ENCODE measurements around the gene BACH2.
"Not testable (repeated sequence)": the region's sequence is repeated elsewhere in the genome, so short reads cannot be mapped to it uniquely, and the experiment has no call there.

The BACH2 gene

DNA sequence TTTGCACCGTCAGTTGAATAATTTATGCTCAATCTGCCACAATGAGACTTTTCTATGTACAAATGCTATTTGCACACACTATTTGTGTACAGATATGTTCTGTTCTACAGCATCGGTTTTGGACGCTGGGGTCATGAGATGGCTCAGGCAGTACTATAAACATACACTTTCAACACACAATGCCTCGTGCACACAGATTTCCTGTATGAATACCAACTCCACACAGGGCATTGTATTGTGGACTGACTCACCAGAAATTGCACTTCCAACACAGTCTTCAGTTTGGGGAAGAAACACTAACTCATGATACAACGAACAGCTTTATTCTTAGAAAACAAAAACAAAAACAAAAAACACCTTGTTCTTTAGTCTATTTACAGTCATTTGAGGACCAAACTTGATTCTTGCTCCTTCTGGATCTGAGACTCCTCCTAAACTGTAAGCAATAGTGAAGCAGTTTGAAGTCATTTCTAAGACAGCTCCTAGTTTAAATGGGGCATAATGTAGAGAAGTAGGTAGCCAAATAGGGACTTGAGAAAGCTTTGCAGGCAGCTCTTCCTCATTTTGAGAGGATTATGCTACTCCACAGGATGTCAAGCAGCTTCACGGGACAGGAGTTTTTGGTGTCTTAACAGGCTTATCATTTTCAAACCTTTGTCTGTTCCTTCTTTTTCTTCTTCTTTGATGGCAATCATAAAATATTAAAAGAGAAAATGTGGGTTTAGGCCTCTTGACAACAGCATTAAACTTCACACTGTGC, 368.7 kb downstream of the BACH2 start:
- DNase-seq = no peak

GRCh38 chr6:89927264-89927663, 369.4 kb downstream of the BACH2 start:
- no peak for DNase-seq

- no peak for DNase-seq
Observed at GRCh38 chr6:89925826-89926225, 370.8 kb downstream of the BACH2 start.

GRCh38 chr6:89924231-89924630, 372.4 kb downstream of the BACH2 start:
- no peak for DNase-seq

- no peak for DNase-seq
Observed at GRCh38 chr6:89921691-89922090, 375.0 kb downstream of the BACH2 start.

- DNase-seq = no peak
Observed at GRCh38 chr6:89921197-89921596, 375.4 kb downstream of the BACH2 start.

DNA sequence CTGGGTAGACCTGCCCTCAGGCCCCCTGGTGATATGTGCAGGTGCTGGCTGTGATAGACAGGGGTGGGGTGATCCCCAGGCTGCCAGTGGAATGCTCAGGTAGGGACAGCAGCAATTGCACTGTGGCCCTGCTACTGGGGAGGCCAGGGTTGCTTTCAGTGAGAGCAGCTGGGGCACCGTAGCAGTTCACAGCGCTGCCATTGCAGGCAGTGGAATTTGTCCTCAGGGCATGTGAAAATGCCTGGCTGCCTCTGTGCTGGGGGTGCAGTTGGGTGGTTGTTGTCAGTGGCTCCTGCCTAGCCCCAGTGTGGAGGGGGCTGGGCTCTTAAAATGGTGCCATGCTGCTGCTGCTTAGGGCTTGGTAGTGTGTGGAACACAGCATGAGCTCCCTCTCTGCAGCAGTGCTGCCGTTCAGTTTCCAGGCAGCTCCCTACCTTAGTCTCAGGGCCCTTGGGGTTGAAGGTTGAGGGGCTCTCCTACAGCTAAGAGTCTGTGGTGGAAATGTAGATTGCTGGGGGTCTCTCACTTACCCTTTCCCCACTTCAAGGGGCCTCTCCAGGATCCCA, 378.8 kb downstream of the BACH2 start:
- DNase-seq = no peak

DNA sequence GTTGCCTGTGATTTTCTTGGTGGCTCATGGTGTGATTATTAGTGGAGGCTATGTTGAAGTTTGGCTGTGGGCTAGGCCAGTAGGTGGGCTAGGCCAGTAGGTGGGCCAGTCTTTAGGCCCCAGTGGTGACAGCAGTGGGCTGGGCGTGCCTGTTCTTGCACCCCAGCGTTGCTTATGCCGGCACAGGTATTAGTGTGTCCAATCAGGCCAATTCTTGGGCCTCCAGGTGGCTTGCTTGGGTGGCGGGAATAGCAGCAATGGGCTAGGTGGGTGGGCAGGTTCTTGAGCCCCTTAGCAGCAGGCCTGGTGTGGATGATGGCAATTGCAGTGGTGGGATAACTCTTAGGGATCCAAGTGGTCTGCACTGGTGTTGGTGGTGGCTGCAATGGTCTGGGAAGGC, 379.4 kb downstream of the BACH2 start:
- no peak for DNase-seq

GRCh38 chr6:89916136-89916920, 380.3 kb downstream of the BACH2 start:
- no peak for DNase-seq

DNA sequence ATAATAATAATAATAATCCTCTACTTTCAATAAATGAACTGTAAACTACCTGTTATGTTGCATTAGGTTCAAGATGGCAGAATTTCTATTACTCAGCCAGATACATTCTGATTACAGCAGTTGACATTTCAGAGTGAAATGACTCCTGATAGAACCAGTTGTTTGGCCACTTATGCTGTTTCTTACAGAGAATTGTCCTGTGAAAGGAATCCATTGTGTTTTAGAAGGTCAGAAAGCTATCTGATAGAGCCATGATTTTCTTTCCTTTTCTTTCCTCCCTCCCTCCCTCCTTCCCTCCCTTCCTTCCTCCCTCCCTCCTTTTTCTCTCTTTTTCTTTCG, 385.8 kb downstream of the BACH2 start:
- DNase-seq = no peak

DNA sequence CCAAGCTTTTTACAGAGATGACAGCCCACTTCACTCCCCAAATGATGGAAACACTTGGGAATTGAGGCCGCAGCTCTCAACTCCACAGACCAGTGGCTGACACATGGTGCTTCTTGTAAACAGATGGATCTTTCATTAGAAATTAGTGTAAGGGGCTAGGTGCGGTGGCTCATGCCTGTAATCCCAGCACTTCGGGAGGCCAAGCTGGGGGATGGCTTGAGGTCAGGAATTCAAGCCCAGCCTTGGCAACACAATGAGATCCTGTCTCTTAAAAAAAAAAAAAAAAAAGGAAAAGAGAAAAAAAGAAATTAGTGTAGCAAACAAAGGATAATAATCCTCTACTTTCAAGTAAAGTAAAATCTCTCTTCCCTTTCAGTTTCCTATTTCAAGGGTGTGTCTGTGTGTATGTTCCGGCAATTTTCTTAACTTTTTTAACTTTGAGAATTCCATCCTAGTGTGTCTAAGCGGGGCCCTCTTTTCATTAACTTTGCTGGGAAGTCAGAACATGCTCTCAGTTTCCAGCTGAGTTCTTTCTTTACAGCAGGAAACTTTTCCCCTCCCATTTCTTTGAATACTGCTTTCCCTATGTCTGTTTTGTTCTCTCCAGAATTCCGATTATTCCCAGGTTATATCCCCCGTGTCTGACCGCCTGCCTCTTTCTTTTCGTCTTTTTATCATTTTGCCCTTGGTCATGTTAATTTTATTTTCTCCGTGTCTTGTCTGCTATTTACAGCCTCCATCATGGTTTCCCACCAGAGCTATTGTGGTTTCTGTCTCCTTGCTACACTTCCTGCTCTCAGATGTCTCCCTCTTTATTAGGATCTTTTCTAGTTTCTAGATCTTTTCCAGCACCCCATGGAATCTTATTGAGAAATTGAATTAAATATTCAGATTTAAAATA, 386.4 kb downstream of the BACH2 start:
- DNase-seq = not testable (repeated sequence)

DNA sequence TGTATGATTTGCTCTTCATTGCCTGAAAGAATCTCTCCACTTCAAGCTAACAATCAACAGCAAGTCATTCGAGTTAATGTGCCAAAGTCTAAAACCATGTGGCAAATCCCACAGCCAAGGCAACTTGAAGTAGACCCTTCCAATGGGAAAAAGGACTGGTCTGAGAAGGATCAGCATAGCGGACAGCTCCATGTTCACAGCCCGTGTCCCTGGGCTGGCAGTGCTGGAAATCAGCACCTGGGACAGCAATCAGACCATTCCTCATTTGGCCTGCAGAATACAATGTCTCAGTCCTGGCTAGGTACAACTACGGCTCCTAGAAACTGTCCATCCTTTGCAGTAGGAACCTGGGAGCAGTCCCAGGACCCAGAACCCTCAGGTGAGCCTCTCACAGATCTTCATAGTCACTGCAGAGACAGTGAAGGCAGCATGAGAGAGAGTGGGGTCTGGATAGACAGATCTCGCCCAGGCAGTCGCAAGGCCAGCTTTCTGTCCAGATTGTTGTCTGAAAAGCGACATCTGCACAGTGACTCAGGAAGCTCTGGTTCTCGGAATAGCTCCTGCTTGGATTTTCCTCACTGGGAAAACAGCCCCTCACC, 401.3 kb downstream of the BACH2 start:
- no peak for DNase-seq

GRCh38 chr6:89894169-89894568, 402.5 kb downstream of the BACH2 start, which contains the start of gene GJA10:
Gene GJA10, plus strand, starts transcription at chr6:89894469. Its CDS starts 0 bp downstream, at chr6:89894469.
- no peak for DNase-seq

DNA sequence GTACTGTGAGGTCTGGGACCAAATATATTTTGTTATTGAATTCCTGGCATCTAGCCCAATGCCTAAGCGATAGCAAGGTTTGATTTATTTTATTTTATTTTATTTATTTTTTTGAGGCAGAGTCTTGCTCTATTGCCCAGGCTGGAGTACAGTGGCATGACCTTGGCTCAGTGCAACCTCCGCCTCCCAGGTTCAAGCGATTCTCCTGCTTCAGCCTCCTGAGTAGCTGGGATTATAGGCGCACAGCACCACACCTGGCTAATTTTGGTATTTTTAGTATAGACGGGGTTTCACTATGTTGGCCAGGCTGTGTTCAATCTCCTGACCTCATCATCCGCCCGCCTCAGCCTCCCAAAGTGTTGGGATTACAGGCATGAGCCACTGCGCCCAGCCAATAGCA, 404.1 kb downstream of the BACH2 start:
- not testable (repeated sequence) for DNase-seq

DNA sequence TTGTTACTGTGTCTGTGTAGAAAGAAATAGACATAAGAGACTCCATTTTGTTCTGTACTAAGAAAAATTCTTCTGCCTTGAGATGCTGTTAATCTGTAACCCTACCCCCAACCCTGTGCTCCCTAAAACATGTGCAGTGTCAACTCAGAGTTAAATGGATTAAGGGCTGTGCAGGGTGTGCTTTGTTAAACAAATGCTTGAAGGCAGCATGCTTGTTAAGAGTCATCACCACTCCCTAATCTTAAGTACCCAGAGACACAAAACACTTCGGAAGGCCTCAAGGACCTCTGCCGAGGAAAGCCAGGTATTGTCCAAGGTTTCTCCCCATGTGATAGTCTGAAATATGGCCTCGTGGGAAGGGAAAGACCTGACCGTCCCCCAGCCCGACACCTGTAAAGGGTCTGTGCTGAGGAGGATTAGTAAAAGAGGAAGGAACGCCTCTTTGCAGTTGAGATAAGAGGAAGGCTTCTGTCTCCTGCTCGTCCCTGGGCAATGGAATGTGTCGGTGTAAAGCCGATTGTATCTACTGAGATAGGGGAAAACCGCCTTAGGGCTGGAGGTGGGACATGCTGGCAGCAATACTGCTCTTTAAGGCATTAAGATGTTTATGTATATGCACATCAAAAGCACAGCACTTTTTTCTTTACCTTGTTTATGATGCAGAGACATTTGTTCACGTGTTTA, 405.7 kb downstream of the BACH2 start:
- not testable (repeated sequence) for DNase-seq

- DNase-seq = no peak
Observed at GRCh38 chr6:89888871-89889270, 407.8 kb downstream of the BACH2 start.

- no peak for DNase-seq
Observed at GRCh38 chr6:89888138-89888514, 408.5 kb downstream of the BACH2 start.

DNA sequence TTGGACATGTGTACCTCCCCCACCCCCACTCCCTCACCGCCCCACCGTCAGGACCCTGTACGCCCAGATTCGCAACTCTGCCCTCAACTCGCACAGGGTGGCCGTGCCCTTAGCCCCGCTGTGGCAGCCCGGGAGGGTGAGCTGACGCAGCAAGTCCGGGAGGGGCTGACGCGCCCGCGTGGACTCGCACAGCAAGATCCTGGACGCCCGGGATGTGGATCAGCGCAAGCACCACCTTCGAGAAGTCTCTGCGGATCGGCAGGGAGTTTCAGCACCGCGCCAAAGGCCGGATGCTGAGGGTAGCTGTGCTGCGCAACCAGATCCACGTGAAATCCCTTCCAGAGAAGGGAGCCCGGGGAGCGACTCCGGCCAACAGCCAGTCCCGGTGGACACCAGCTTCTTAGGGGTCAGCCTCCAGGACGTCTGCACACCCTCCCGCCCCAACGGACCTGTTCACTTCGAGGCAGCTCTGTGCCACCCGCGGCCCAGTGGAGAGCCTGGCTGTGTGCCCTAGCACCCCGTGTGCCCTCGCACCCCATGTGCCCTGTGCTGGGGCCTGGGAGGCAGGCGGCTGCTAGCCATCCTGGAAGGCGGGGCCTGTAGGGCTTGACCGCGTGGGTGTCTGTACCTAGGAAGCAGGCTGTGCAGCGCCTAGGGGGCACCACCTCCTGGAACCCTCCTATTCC, 409.0 kb downstream of the BACH2 start:
- DNase-seq = no peak

DNA sequence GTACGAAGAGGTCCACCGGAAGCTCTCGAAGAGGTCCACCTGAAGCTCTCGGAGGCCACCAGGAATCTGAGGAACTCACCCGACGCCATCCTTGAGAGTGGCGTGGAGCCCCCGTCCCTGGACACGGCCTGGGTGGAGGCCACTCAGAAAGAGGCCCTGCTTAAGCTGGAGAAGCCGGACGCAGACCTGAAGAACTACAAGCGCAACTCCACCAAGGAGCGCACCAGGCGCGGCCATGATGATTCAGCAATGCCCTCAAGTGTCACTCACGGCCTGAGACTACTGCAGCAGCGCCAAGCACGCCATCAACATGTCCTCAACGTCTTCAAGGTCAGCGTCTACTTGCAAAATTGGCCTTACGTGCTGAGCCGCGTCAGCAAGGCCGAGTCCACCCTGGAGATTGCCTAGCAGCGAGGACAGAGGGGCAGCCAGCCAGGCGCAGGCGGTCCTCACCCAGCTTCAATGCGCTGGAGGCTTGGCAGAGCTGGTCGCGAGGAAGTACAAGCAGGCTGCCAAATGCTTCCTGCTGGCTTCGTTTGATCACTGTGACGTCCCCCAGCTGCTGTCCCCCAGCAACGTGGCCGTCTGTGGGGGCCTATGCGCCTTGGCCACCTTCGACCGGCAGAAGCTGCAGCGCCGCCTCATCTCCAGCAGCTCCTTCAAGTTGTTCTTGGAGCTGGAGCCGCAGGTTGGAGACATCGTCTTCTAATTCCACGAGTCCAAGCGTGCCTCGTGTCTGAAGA, 410.1 kb downstream of the BACH2 start:
- DNase-seq = no peak
